NK-92 (cell line): Measurements from ENCODE around the gene WDR70.
"Not testable (repeated sequence)": the region's sequence is repeated elsewhere in the genome, so short reads cannot be mapped to it uniquely, and the experiment has no call there.

Experiments used
- DNase-seq: peaks from one replicate; lab custom pipeline; 2025; ENCODE audit not compliant: unreplicated experiment; lab: John Stamatoyannopoulos, UW

WDR70 gene

GRCh38 chr5:37628876-37629275, 249.8 kb downstream of the WDR70 start:
- DNase-seq, result no peak

GRCh38 chr5:37631939-37632338, 252.8 kb downstream of the WDR70 start:
- no peak for DNase-seq

- no peak for DNase-seq
These were observed 258.2 kb downstream of the WDR70 start for GRCh38 chr5:37637165-37637845.

GRCh38 chr5:37638897-37639296, 259.8 kb downstream of the WDR70 start:
- no peak for DNase-seq

GRCh38 chr5:37640088-37640487, 261.0 kb downstream of the WDR70 start:
- DNase-seq, result no peak

- DNase-seq, result no peak
These were observed 262.8 kb downstream of the WDR70 start for GRCh38 chr5:37641933-37642332.

GRCh38 chr5:37645707-37646106, 266.6 kb downstream of the WDR70 start:
- DNase-seq, result no peak

GRCh38 chr5:37654566-37654965, 275.4 kb downstream of the WDR70 start:
- DNase-seq, result not testable (repeated sequence)

GRCh38 chr5:37657046-37657445, 277.9 kb downstream of the WDR70 start:
- no peak for DNase-seq

GRCh38 chr5:37658440-37658839, 279.3 kb downstream of the WDR70 start:
- DNase-seq, result no peak

- no peak for DNase-seq
These were observed 281.2 kb downstream of the WDR70 start for GRCh38 chr5:37660319-37660718.

- no peak for DNase-seq
These were observed 282.3 kb downstream of the WDR70 start for GRCh38 chr5:37661227-37661920.

- no peak for DNase-seq
These were observed 282.8 kb downstream of the WDR70 start for GRCh38 chr5:37661951-37662350.

GRCh38 chr5:37662362-37662761, 283.2 kb downstream of the WDR70 start:
- DNase-seq, result no peak

- no peak for DNase-seq
These were observed 283.8 kb downstream of the WDR70 start for GRCh38 chr5:37662789-37663485.

GRCh38 chr5:37663538-37663937, 284.4 kb downstream of the WDR70 start:
- no peak for DNase-seq

- no peak for DNase-seq
These were observed 285.4 kb downstream of the WDR70 start for GRCh38 chr5:37664551-37664950.

- no peak for DNase-seq
These were observed 286.2 kb downstream of the WDR70 start for GRCh38 chr5:37665272-37665671.

GRCh38 chr5:37665889-37666288, 286.8 kb downstream of the WDR70 start:
- DNase-seq, result no peak

- DNase-seq, result no peak
These were observed 288.3 kb downstream of the WDR70 start for GRCh38 chr5:37667430-37667829.

GRCh38 chr5:37667846-37668245, 288.7 kb downstream of the WDR70 start:
- DNase-seq, result no peak

- no peak for DNase-seq
These were observed 289.5 kb downstream of the WDR70 start for GRCh38 chr5:37668524-37669047.
